ENCODE data around the gene PGC. TPM values are rescaled to one million over a fixed set of nuclear protein-coding genes. Genes with fewer than 3 reads are reported as not detected.

PGC gene
- total and polyA plus RNA-seq, 2 of the 8 experiments (the other 6 are each of a cell fraction or from before 2014, with no cell fraction given): 0.09 TPM; not detected in 1

DNA sequence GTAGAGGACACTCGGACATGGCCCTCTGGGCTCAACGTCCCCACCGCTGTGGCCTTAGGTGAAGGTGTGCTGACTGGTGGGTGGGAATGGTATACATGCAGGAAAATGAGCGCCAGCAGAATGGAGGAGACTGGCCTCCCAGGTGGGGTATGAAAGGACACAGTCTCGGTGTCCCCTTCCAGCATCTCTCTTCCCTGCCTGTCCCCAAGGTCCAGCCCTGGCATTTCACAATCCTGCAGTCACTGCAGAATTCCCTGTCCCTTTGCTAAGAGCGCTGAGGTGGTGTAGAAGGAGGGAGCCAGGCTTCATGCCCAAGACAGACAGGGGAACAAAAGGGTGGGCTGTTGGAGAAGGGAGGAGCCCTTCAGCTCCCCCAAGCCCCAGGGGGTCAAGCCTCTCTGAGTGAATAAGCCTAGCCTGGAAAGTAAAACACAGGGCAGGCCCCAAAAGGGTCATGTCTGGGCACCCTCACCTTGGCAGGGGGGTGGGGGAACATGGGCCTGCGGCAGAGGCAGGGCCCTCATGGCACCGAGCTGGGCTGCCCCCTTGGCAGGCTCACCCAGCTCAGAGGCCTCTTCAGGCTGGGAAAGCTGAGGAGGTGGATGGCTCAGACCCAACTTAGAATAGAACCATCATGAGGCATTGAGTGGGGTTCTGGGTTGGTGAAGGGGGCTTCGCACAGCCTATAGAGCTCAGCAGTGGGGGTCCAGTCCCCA, 35.7 kb downstream of the PGC start:
- Histone ChIP-seq H3K9ac (replicated peaks in 1 of 4; ENCODE audit: extremely low read depth in 1 of 4, low read depth in 3 of 4, low read length in 3 of 4) (no peak overlapping the region), H3K36me3 (ENCODE audit: control insufficient read depth in 2 of 4, insufficient read depth in 4 of 4, low read length in 3 of 4) (no peaks in the 10 kb centered on the region), H4K20me1 (replicated peaks in 1 of 2; ENCODE audit: control insufficient read depth in 1 of 2, insufficient read depth in 2 of 2, low read length in 2 of 2) (peaks cover 0 to 2% of the 10 kb centered on the region in 2 experiments), H3K23ac (ENCODE audit: insufficient read length) (no peak overlapping the region), H3K27ac (ENCODE audit: low read depth, low read length) (no peak overlapping the region), H3K23me2 (ENCODE audit: low read depth, low read length) (peaks cover 4% of the 10 kb centered on the region; the same call in 1 of the 2 replicates), H3K56ac (replicated peaks; ENCODE audit: insufficient read length, low read depth, low read length) (no peak overlapping the region), H3K4me3 (ENCODE audit: extremely low read depth in 1 of 4, insufficient read depth in 2 of 4, low read depth in 3 of 4, low read length in 4 of 4) (no peak overlapping the region), H3K79me2 (ENCODE audit: control insufficient read depth in 1 of 2, insufficient read depth in 2 of 2, low read length in 2 of 2) (no peaks in the 10 kb centered on the region), H4K91ac (replicated peaks; ENCODE audit: insufficient read length, low read length) (no peak overlapping the region), H3K79me1 (ENCODE audit: low read depth, low read length) (no peaks in the 10 kb centered on the region), H3K9me3 (ENCODE audit: insufficient read depth in 2 of 2, low read depth in 1 of 2, low read length in 1 of 2) (no peaks in the 10 kb centered on the region), H4K8ac (ENCODE audit: extremely low read depth, insufficient read depth, low read length) (no peak overlapping the region; the same call in none of the 2 replicates), H3K27me3 (replicated peaks in 1 of 4; ENCODE audit: control insufficient read depth in 3 of 4, extremely low read depth in 1 of 4, insufficient read depth in 3 of 4, low read length in 3 of 4) (no peaks in the 10 kb centered on the region), H2BK20ac (ENCODE audit: low read length) (no peak overlapping the region), H2BK5ac (ENCODE audit: low read depth, low read length) (no peak overlapping the region), H3K14ac (ENCODE audit: insufficient read length) (no peak overlapping the region), H3K4me2 (ENCODE audit: insufficient read depth in 1 of 2, low read depth in 2 of 2, low read length in 2 of 2) (no peak overlapping the region), H3K4me1 (replicated peaks in 1 of 4; ENCODE audit: control insufficient read depth in 3 of 4, insufficient read depth in 4 of 4, low read length in 3 of 4) (peaks cover 0 to 7% (median 2%) of the 10 kb centered on the region in 4 experiments; a peak in 4 of 7 replicates), H2BK12ac (ENCODE audit: low read depth, low read length) (no peak overlapping the region), H2AK5ac (ENCODE audit: low read depth, low read length) (no peak overlapping the region), H2AFZ (ENCODE audit: low read length) (no peak overlapping the region), H3K4ac (replicated peaks; ENCODE audit: insufficient read length, low read depth, low read length) (no peak overlapping the region), H3K18ac (ENCODE audit: extremely low read depth, low read length) (no peak overlapping the region), H4K5ac (ENCODE audit: insufficient read length, low read depth, low read length) (no peak overlapping the region), H2BK120ac (replicated peaks; ENCODE audit: low read depth, low read length) (no peak overlapping the region), H2BK15ac (ENCODE audit: low read length) (no peak overlapping the region)
- WGBS, 2 experiments (ENCODE audit: extremely low coverage in 1 of 2, insufficient coverage in 1 of 2, insufficient read length in 1 of 2, insufficient replicate concordance in 2 of 2, low coverage in 1 of 2, low lambda C conversion rate in 2 of 2, missing lambda C conversion rate in 1 of 2): 92% methylated on average over 9 of the region's 9 CpGs; no CpG with 5 or more reads in 1 of the 2 experiments
- ChIA-PET CTCF (ENCODE audit: partially characterized antibody) (interaction anchor here (0.6 to 1.3 kb wide), 6 partner anchors 8 to 343 kb away, joined by 3 to 8 read pairs (median 4); partner anchors contain the start of gene TFEB), POLR2A (ENCODE audit: partially characterized antibody) (interaction anchor here (0.6 kb wide), 1 partner anchor 164 kb away, joined by 3 read pairs; no protein-coding TSS in a partner anchor)
- DNase-seq (ENCODE audit: low read depth in 1 of 2, low spot score in 2 of 2) (no peak), FAIRE-seq (no peak)
- TF ChIP-seq CBX5 (IDR thresholded peaks at IDR 0.05; ENCODE audit: low read depth, low read length): no peak
- TF ChIP-seq TEAD4 (IDR thresholded peaks at IDR 0.05; ENCODE audit: low read depth, low read length): no peak
- no peak for TF ChIP-seq NANOG (IDR thresholded peaks at IDR 0.05; ENCODE audit: insufficient read depth, low read depth, low read length, poor library complexity, severe bottlenecking)
- no peak for TF ChIP-seq TBP (IDR thresholded peaks at IDR 0.05; ENCODE audit: low read depth, low read length)
- no peak for TF ChIP-seq SP1 (IDR thresholded peaks at IDR 0.05; ENCODE audit: low read depth, low read length)
- TF ChIP-seq, protein P1, sequence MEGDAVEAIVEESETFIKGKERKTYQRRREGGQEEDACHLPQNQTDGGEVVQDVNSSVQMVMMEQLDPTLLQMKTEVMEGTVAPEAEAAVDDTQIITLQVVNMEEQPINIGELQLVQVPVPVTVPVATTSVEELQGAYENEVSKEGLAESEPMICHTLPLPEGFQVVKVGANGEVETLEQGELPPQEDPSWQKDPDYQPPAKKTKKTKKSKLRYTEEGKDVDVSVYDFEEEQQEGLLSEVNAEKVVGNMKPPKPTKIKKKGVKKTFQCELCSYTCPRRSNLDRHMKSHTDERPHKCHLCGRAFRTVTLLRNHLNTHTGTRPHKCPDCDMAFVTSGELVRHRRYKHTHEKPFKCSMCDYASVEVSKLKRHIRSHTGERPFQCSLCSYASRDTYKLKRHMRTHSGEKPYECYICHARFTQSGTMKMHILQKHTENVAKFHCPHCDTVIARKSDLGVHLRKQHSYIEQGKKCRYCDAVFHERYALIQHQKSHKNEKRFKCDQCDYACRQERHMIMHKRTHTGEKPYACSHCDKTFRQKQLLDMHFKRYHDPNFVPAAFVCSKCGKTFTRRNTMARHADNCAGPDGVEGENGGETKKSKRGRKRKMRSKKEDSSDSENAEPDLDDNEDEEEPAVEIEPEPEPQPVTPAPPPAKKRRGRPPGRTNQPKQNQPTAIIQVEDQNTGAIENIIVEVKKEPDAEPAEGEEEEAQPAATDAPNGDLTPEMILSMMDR (IDR thresholded peaks at IDR 0.05; ENCODE audit: control extremely low read depth in 1 of 3, insufficient read depth in 1 of 3, low read depth in 1 of 3, low read length in 3 of 3): no peak
- no peak for TF ChIP-seq SIRT6 (IDR thresholded peaks at IDR 0.05; ENCODE audit: low read length)

All from H1 (cell line).